ENCODE measurements around the gene NFIC. TPM values are rescaled to one million over a fixed set of nuclear protein-coding genes. Genes with fewer than 3 reads are reported as not detected.

The NFIC gene
- total RNA-seq, 1 donor from 2014 or later: 254 TPM

- no peak for DNase-seq (ENCODE audit: low spot score)
Observed at GRCh38 chr19:3491396-3492119, 125.2 kb downstream of the NFIC start.

DNA sequence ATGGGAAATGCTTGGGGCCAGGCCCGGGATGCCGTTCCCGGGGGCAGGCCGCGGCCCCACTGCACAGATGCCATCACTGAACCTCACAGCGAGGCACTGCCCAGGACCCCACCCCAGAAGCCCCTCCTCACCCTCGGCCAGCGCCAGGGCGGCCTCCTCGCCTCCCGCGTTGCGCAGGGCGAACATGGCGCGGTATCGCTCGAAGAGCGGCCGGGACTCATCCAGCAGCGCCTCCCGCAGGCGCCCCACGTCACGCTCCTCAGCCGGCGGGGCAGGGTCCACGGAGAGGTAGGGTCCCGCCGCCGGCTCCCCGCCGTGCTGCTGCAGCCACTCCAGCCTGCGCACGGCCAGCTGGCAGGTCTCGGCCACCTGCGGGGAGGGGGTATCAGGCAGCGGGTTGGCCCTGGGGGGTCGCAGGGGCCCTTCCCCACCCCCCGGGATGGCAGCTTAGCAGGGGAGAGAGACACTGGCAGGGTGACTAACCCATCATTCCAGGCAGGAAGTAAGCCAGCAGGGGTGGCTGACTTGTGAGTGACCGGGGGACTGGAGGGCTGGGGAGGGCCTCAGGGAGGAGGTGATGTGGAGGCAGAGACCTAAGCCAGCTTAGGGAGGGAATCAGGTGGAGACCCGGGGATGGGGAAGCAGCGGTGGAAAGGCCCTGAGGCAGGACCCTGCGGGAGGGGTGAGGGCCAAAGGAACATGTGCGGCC lies 125.9 kb downstream of the NFIC start:
- DNase-seq (ENCODE audit: low spot score): no peak

GRCh38 chr19:3492919-3493318 lies 126.5 kb downstream of the NFIC start:
- DNase-seq (ENCODE audit: low spot score): no peak

DNA sequence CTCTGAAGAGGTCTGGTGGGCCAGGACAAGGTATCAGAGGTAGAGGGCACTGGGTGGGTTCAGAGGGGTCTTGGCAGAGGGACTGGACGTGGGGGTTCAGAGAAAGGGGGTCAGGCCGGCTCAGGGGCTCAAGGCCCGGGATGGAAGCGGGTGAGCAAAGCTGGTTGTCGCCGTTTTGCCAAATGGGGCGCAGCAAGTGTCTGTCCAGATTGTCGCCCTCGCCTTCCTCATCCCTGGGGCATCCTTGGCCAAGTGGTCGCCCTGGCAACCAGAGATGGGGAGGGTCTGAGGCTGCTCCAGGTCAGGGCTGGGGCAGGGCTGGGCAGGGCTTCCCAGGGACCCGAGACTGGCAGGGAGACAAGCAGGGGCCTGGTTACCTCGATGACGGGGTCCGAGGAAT lies 127.3 kb downstream of the NFIC start:
- DNase-seq (ENCODE audit: low spot score): no peak

DNA sequence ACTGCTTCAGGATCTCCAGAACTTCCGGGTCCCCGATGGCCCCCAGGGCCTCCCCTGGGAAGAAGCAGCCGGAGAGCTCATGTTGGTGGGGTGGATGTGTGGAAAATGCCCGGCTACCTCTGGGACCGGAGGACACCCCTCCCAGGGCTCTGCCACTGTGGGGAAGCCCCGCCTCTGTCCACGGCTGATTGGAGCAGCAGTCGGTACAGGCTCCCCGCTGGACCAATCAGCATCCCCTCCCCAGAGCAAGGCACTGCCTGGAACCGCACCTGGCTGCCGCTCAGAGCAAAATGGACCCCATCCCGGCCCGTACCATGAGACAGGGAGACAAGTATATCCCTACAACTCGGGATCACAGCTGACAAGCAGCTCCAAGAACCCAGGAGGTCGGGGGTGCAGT lies 127.7 kb downstream of the NFIC start:
- no peak for DNase-seq (ENCODE audit: low spot score)

DNA sequence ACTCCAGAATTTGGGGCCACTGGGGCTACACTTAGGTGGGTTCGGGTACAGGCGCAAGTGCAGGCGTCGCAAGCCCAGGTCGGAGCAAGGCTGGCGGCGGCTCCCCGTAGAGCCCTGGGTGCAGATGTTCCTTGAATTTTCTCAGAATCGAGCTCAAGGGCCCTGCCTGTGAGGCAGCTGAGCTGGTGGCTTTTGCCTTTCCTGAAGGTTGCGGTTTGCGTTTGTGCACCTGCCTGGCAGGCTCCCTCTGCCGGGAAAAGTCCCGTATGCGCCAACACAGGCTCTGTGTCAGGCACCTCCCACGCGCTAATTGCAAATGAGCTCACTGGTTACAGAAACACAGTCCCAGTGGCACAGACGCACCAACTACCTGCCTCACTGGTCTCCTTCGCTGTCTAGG lies 128.2 kb downstream of the NFIC start:
- DNase-seq (ENCODE audit: low spot score): no peak

GRCh38 chr19:3496392-3497273 lies 130.2 kb downstream of the NFIC start:
- no peak for DNase-seq (ENCODE audit: low spot score)

DNA sequence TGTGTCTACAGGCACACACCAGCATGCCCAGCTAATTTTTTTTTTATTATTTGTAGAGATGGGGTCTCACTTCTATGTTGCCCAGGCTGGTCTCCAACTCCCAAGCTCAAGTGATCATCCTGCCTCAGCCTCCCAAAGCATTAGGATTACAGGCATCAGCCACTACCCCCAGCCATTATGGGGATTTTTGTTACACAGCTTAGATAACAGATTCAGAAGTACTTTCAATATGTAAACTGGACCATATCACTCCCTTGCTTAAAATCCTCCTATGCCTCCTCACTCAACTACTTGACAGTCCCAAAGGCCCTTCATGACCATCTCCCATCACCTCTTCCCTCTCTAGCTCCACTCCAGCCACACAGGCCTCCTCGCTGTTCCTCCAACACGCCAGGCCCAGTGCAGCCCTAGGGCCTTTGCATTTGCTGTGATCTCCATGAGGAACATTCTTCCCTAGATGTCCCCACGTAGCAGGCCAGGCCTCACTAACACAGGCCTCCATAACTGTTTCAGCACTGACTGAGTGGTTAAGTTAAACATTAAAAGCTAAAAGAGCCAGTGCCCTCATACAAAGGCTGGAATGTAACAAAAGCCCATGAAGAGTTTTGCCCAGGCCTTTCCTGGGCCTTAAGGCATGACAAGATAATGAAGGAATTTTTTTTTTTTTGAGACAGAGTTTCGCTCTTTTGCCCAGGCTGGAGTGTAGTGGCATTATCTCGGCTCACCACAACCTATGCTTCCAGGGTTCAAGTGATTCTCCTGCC lies 131.6 kb downstream of the NFIC start:
- no peak for DNase-seq (ENCODE audit: low spot score)

DNA sequence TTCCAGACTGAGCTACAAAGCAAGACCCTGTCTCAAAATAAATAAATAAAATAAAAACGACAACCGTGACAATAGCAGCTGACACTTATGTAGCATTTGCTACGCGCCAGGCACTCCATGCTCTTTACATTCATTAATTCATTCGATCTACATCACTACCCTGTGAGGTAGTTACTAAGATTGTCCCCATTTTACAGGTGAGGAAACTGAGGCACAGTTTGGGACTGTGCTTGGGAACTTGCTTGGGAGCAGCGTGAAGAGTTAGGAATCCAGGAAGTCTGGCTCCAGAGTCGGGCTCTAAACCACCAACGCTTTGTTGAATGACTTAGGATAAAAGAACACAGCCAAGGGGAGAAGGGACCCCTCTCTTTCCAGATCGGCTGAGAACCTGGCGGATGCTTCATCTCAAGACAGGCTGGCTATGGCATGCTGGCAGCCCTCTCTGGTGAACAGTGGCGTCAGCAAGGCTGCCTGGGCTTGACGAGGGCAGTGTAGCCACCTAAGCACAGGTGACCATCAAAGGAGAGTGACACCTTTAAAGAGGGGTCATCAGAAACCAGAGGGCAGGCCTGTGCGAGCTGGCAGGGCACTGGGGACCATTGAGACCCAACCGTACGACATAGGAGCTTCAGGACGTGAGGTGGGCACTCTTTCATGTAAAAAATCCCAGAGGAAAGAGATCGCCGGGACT lies 133.5 kb downstream of the NFIC start:
- no peak for DNase-seq (ENCODE audit: low spot score)

DNA sequence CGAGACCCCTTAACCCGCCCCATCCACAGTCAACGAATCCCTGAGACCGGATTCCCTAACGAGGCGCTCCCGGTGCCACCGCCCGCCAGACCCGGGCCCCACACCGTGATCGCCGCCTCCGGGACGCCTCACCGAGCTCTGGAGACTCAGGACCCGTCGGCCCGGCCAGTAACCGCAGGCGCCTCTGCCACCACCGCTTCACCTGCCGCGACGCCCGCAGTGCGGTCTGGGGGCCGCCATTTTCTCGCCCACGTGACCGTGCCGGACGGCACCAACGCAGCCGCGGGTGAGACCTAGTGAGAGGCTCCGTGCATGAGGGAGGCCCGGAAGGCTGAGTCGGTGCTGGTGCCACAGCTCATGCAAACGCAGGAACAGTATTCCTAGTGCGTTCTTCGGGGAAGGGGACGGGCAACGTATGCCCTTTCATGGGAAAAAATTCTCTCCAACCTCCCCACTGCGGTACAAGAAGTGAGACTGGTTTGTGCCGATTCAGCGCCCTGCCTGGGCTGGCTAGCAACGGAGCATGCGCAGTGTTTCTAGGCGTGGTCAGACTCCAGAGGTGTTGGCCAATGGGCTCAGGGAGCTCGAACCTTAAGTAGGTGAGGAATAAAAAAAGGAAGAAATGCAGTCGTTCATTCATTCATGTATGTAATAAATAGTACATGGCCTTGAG lies 134.2 kb downstream of the NFIC start, which contains the start of gene DOHH:
TSS of gene DOHH (minus strand) at position 246 of the 673 bp plus-strand sequence. CDS start 3,860 bp downstream, outside the sequence.
- DNase-seq (ENCODE audit: low spot score): peak; percentile 96

- DNase-seq (ENCODE audit: low spot score): no peak
Observed at GRCh38 chr19:3501780-3502179, 135.4 kb downstream of the NFIC start.

DNA sequence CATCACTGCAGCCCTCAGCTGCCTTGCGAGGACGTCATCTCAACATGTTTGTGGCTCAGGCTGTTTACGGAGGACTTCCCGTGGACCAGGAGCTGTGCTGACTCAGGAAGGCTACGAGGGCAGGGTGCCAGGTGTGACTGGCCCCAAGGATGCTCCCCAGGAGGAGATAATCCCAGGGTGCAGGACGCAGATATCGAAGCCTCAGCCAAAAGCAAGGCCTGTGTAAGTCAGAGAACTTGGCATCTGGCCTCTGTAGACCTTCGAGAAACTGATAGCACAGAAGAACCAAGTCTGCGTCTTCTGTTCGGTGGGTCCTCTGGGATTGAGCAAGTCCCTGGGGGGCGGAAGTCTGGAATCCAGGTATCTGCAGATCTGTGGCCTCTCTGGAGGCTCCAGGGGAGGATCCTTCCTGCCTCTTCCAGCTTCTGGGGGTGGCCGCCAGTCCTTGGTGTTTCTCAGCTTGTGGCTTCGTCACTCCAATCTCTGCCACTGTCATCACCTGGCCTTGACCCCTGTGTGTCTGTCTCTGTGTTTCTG lies 136.7 kb downstream of the NFIC start:
- DNase-seq (ENCODE audit: low spot score): no peak

GRCh38 chr19:3504735-3505134 lies 138.4 kb downstream of the NFIC start:
- DNase-seq (ENCODE audit: low spot score): no peak

GRCh38 chr19:3505598-3506383 lies 139.4 kb downstream of the NFIC start, which contains the start of gene FZR1:
Gene FZR1 (plus strand): TSS chr19:3506311. CDS start chr19:3522990, 16,679 bp downstream.
- DNase-seq (ENCODE audit: low spot score): peak; percentile 99

DNA sequence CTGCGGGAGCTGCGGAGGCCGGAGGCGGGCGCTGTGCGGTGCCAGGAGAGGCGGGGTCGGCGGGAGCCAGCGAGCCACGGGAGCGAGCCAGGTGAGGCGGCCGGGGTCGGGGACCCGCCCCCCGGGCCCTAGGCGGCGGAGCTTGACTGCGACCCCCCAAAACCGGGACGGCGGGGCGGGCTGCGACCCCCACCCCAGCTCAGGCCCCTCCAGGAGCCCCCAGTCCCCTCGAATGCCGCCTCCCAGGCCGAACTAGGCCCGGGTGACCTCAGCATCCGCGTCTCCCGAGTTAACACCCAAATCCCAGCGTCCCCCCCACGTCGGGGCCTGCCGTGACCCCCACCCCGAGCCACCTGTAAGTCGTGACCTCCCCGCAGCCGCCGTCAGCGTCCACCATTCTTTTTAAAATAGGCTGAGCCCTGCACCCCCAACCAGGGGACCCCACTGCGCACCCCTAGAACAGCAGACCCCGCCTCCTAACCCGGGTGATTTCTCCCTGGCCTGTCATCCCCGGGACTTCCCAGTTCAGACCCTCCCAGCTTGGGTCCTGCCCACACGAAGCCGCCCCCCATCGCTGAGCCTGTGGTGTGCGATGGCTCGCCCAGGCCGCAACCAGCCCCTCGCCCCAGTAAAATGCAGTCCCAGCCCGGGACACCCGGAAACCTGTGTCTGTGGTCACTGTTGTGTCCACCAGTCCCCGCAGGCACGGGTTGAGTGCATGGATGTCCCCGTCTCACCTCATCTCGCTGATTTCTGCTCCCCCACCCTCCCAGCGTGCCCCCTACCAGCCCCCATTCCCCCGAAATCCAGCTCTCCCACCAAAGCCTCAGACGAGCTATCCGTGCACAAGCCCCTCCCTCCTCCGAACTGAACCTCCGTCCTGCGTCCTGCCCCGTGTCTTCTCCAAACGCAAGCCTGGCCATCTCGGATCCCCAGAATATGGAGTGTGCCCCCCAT lies 140.3 kb downstream of the NFIC start:
- peak; percentile 29 for DNase-seq (ENCODE audit: low spot score)

- peak; percentile 26 for DNase-seq (ENCODE audit: low spot score)
Observed at GRCh38 chr19:3507371-3508120, 141.2 kb downstream of the NFIC start.

GRCh38 chr19:3508121-3508661 lies 141.8 kb downstream of the NFIC start:
- DNase-seq (ENCODE audit: low spot score): peak; percentile 35
